ENCODE results near the gene CAMK2D.

Gene CAMK2D

DNA sequence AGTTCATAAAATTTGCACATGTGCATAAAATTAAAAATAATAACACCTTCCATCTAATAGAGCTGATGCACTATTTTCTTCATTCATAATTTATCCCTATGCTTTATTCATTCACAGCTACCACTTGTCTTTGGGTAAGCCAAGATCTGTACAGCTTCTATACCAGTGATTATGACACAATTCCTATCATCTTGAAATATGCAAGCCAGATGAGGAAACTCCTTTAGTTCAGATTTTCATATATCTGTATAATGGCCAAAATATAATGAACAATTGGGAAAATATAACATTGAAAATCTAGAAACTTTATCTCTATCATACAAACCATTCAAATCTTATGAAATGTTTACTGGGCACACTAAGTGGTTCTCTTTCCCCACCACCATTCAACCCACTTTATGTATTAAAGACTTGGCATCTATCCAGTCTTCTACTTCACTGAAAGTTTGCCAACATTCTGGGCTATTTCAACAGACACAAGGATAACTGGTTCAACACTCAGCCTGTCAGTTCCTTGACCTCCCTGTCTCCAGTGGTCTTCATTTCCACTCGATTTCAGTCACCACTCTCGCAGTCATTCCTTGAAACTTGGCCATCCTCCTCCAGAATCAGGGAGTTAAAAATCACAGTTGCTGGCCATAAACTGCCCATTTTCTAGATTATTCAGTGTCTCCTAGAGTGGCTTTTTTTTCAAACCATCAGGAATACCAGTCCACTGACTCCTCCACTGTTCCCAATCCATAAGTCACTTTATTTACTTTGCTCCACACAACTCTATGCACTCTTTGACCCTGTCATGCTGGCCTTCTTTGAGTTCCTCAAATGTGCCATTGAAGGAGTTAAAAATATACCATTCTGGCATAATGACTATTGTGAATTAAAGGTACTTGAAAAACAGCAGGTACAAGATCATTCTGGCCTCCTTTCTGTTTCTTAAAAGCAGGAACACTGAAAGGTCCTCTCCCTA, 85.5 kb downstream of the CAMK2D start:
- Histone ChIP-seq H3K9me3 (ENCODE audit: control insufficient read depth in 5 of 5, low read length in 5 of 5) (no peaks in the 10 kb centered on the region), H3K4me1 (ENCODE audit: control insufficient read depth in 5 of 5, insufficient read depth in 5 of 5, low read length in 5 of 5) (peaks cover 0 to 30% (median 19%) of the 10 kb centered on the region in 5 donors), H3K9ac (ENCODE audit: low read length in 5 of 5) (no peak overlapping the region), H3K36me3 (ENCODE audit: control insufficient read depth in 5 of 5, insufficient read depth in 5 of 5, low read length in 5 of 5) (peaks cover 0 to 3% (median 0%) of the 10 kb centered on the region in 5 donors), H3K27ac (ENCODE audit: low read depth, low read length) (no peak overlapping the region), H3K27me3 (ENCODE audit: control insufficient read depth in 5 of 5, insufficient read depth in 4 of 5, low read length in 5 of 5) (no peaks in the 10 kb centered on the region), H3K4me3 (ENCODE audit: low read depth in 1 of 5, low read length in 5 of 5) (no peak overlapping the region)

DNA sequence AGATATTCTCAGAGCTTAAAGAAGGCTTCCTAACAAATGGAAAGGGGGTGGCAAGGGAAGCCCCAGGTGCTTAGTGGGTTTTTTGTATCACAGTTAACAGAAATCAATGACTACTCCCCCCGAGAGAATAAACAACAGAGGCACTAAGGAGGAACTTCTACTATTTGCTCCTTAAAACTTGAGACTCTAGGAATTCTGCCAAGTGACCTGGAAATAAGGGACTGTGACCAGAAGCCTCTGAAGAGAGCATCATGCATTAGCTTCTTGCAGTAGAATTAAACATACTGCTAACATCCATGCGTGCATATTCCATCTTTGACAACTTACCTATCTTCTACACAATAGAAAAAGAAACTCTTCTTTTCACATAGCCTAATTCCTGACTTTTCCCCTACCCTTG, 86.8 kb downstream of the CAMK2D start:
- H3K4me1 ChIP-seq (ENCODE audit: control insufficient read depth in 5 of 5, insufficient read depth in 5 of 5, low read length in 5 of 5): peaks cover 0 to 30% (median 19%) of the 10 kb centered on the region in 5 donors

DNA sequence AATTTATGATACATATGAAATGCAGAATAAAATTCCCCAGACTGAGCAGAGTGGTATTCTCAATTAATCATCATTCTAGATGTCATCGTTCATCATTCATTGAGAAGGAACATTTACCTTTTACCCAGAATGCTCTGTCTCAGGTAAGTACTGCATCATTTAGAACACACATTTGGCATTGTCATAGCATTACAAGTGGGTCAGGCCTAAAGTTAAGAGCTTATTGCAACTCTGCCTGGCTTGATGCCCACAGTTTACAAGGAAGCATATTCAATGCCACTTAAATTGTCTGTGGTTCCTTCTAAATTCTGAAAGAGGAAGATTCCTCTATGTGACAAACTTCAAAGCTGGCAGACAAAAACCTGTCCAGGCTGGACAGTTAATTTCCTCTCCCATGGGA, 87.3 kb downstream of the CAMK2D start:
- Histone ChIP-seq H3K9me3 (ENCODE audit: control insufficient read depth in 5 of 5, low read length in 5 of 5) (no peaks in the 10 kb centered on the region), H3K27me3 (ENCODE audit: control insufficient read depth in 5 of 5, insufficient read depth in 4 of 5, low read length in 5 of 5) (no peaks in the 10 kb centered on the region), H3K4me3 (ENCODE audit: low read depth in 1 of 5, low read length in 5 of 5) (no peak overlapping the region), H3K27ac (ENCODE audit: low read depth, low read length) (no peak overlapping the region), H3K4me1 (ENCODE audit: control insufficient read depth in 5 of 5, insufficient read depth in 5 of 5, low read length in 5 of 5) (peaks cover 0 to 30% (median 19%) of the 10 kb centered on the region in 5 donors), H3K36me3 (ENCODE audit: control insufficient read depth in 5 of 5, insufficient read depth in 5 of 5, low read length in 5 of 5) (peaks cover 0 to 10% (median 0%) of the 10 kb centered on the region in 5 donors), H3K9ac (ENCODE audit: low read length in 5 of 5) (no peak overlapping the region)

More for the DNA sequence above, 86.8 kb downstream of the CAMK2D start:
- Histone ChIP-seq H3K9me3 (ENCODE audit: control insufficient read depth in 5 of 5, low read length in 5 of 5) (no peaks in the 10 kb centered on the region), H3K27me3 (ENCODE audit: control insufficient read depth in 5 of 5, insufficient read depth in 4 of 5, low read length in 5 of 5) (no peaks in the 10 kb centered on the region), H3K36me3 (ENCODE audit: control insufficient read depth in 5 of 5, insufficient read depth in 5 of 5, low read length in 5 of 5) (peaks cover 0 to 6% (median 0%) of the 10 kb centered on the region in 5 donors), H3K4me3 (ENCODE audit: low read depth in 1 of 5, low read length in 5 of 5) (no peak overlapping the region), H3K27ac (ENCODE audit: low read depth, low read length) (no peak overlapping the region), H3K9ac (ENCODE audit: low read length in 5 of 5) (no peak overlapping the region)

DNA sequence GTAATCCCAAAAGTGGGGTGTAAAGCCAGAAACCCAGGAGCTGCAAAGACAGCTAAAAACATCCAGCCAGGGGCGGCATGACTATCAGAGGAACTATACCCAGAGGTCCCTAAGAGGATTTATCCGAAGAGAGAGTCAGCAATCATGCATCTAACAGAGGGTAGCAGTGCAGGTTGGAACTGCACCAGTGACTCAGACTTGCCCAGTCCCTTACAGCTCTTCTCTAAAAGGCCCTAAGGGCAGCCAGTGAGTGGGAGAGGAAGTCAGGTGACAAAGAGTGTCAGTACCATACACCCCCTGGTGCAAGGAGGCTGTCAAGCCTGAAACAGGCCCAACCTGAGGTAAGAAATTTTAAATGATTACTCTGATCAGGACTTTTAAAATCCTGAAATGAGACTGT, 88.1 kb downstream of the CAMK2D start:
- Histone ChIP-seq H3K9me3 (ENCODE audit: control insufficient read depth in 5 of 5, low read length in 5 of 5) (no peaks in the 10 kb centered on the region), H3K9ac (ENCODE audit: low read length in 5 of 5) (no peak overlapping the region), H3K36me3 (ENCODE audit: control insufficient read depth in 5 of 5, insufficient read depth in 5 of 5, low read length in 5 of 5) (peaks cover 0 to 10% (median 0%) of the 10 kb centered on the region in 5 donors), H3K27me3 (ENCODE audit: control insufficient read depth in 5 of 5, insufficient read depth in 4 of 5, low read length in 5 of 5) (no peaks in the 10 kb centered on the region), H3K4me1 (ENCODE audit: control insufficient read depth in 5 of 5, insufficient read depth in 5 of 5, low read length in 5 of 5) (peaks cover 0 to 26% (median 18%) of the 10 kb centered on the region in 5 donors), H3K27ac (ENCODE audit: low read depth, low read length) (no peak overlapping the region), H3K4me3 (ENCODE audit: low read depth in 1 of 5, low read length in 5 of 5) (no peak overlapping the region)

DNA sequence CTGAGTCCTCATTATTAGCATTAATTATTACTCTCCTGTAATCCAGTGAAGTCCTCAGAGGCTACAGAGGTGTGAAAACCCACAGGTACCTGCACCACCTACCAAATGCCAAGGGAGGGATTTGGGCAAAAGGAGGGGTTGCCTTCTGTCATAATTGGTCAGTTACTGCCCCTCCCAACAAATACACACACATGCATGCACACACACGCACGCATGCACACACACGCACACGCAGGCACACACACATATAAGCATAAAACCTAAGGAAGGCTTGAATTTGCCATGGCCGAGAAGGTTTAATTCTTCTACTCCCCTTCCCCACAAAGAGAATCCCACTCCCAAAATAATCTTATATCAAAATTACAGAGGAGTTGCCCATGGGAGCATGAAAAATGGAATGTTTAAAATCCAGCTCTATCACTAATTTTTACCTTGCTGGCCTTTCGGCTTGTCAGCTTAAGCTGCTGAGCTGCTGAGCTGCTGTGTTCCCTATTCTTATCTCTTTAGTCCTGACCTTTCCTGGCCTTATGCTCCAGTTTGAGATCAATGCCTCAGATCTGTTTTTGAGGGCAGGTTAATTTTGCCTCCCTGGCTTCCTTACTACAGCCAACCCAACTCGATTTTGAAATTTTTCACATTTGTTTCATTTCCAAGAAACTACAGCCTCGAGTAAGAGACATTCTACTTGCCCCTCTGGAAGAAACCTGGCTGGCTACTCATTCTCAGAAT, 95.0 kb downstream of the CAMK2D start:
- Histone ChIP-seq H3K9ac (ENCODE audit: low read length in 5 of 5) (no peak overlapping the region), H3K4me1 (ENCODE audit: control insufficient read depth in 5 of 5, insufficient read depth in 5 of 5, low read length in 5 of 5) (peaks cover 0 to 9% (median 0%) of the 10 kb centered on the region in 5 donors), H3K27ac (ENCODE audit: low read depth, low read length) (no peak overlapping the region), H3K27me3 (ENCODE audit: control insufficient read depth in 5 of 5, insufficient read depth in 4 of 5, low read length in 5 of 5) (no peaks in the 10 kb centered on the region), H3K9me3 (ENCODE audit: control insufficient read depth in 5 of 5, low read length in 5 of 5) (no peaks in the 10 kb centered on the region), H3K36me3 (ENCODE audit: control insufficient read depth in 5 of 5, insufficient read depth in 5 of 5, low read length in 5 of 5) (peaks cover 0 to 10% (median 0%) of the 10 kb centered on the region in 5 donors), H3K4me3 (ENCODE audit: low read depth in 1 of 5, low read length in 5 of 5) (no peak overlapping the region)

DNA sequence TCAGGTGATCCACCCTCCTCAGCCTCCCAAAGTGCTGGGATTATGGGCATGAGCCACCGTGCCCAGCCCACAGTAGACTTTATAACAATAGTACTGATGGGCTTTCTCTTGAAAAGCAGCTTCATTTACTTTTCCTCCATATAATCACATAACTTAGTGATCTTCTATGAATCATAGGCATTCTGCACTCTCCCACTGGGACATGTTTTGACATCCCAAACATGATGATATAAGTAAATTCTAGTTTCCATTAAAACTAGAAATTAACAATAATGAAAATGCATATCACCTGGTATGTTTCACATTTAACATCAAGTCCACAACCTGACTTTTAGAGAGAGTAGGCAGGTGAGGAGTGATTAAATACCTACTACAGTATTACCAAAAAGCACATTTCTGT, 96.5 kb downstream of the CAMK2D start:
- peaks cover 0 to 9% (median 0%) of the 10 kb centered on the region in 5 donors for H3K4me1 ChIP-seq (ENCODE audit: control insufficient read depth in 5 of 5, insufficient read depth in 5 of 5, low read length in 5 of 5)
- H3K4me3 ChIP-seq (ENCODE audit: low read depth in 1 of 5, low read length in 5 of 5): no peak overlapping the region
- no peak overlapping the region for H3K27ac ChIP-seq (ENCODE audit: low read depth, low read length)
- H3K9ac ChIP-seq (ENCODE audit: low read length in 5 of 5): no peak overlapping the region
- no peaks in the 10 kb centered on the region for H3K27me3 ChIP-seq (ENCODE audit: control insufficient read depth in 5 of 5, insufficient read depth in 4 of 5, low read length in 5 of 5)
- H3K36me3 ChIP-seq (ENCODE audit: control insufficient read depth in 5 of 5, insufficient read depth in 5 of 5, low read length in 5 of 5): peaks cover 0 to 7% (median 0%) of the 10 kb centered on the region in 5 donors
- H3K9me3 ChIP-seq (ENCODE audit: control insufficient read depth in 5 of 5, low read length in 5 of 5): no peaks in the 10 kb centered on the region

DNA sequence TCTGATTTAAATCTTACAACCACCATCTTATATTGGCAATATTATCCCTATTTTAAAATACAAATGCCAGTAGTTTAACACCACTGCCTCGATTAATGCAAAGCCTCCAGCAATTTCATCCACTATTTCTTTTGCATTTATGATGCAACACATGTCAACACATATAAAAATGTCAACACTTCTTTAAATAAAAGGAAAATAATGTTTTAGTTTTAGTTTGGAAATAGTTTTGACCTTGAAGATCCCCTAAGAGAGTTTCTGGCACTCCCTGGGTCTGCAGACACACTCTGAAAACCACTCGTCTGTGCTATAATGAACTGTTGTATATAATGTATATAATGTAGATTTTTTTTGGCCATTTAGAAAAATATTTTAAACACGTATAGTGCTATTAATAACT, 99.0 kb downstream of the CAMK2D start:
- Histone ChIP-seq H3K27ac (ENCODE audit: low read depth, low read length) (no peak overlapping the region), H3K9me3 (ENCODE audit: control insufficient read depth in 5 of 5, low read length in 5 of 5) (no peaks in the 10 kb centered on the region), H3K9ac (ENCODE audit: low read length in 5 of 5) (no peak overlapping the region), H3K36me3 (ENCODE audit: control insufficient read depth in 5 of 5, insufficient read depth in 5 of 5, low read length in 5 of 5) (peaks cover 0 to 2% (median 0%) of the 10 kb centered on the region in 5 donors), H3K27me3 (ENCODE audit: control insufficient read depth in 5 of 5, insufficient read depth in 4 of 5, low read length in 5 of 5) (no peaks in the 10 kb centered on the region), H3K4me1 (ENCODE audit: control insufficient read depth in 5 of 5, insufficient read depth in 5 of 5, low read length in 5 of 5) (peaks cover 0 to 14% (median 9%) of the 10 kb centered on the region in 5 donors), H3K4me3 (ENCODE audit: low read depth in 1 of 5, low read length in 5 of 5) (no peak overlapping the region)

DNA sequence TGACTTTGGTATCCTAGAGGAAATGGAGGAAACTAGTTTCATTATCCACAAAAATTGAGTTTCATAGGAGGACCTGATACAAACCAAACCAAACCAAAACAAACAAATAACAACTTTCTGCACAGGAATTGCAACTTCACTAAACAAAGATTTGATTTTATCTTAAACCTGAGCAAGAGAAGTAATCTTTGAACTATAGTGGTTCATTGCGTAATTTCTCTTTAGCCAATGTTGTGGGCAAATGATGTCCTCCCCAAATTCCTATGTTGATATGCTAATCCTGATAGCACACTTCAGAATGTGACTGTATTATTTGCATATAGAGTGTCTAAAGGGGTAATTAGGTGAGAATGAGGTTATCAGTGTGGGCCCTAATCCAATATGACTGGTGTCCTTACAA, 102.4 kb downstream of the CAMK2D start:
- Histone ChIP-seq H3K4me1 (ENCODE audit: control insufficient read depth in 5 of 5, insufficient read depth in 5 of 5, low read length in 5 of 5) (peaks cover 0 to 13% (median 10%) of the 10 kb centered on the region in 5 donors), H3K9me3 (ENCODE audit: control insufficient read depth in 5 of 5, low read length in 5 of 5) (no peaks in the 10 kb centered on the region), H3K27me3 (ENCODE audit: control insufficient read depth in 5 of 5, insufficient read depth in 4 of 5, low read length in 5 of 5) (no peaks in the 10 kb centered on the region), H3K9ac (ENCODE audit: low read length in 5 of 5) (no peak overlapping the region), H3K36me3 (ENCODE audit: control insufficient read depth in 5 of 5, insufficient read depth in 5 of 5, low read length in 5 of 5) (peaks cover 0 to 4% (median 0%) of the 10 kb centered on the region in 5 donors), H3K4me3 (ENCODE audit: low read depth in 1 of 5, low read length in 5 of 5) (no peak overlapping the region), H3K27ac (ENCODE audit: low read depth, low read length) (no peak overlapping the region)

DNA sequence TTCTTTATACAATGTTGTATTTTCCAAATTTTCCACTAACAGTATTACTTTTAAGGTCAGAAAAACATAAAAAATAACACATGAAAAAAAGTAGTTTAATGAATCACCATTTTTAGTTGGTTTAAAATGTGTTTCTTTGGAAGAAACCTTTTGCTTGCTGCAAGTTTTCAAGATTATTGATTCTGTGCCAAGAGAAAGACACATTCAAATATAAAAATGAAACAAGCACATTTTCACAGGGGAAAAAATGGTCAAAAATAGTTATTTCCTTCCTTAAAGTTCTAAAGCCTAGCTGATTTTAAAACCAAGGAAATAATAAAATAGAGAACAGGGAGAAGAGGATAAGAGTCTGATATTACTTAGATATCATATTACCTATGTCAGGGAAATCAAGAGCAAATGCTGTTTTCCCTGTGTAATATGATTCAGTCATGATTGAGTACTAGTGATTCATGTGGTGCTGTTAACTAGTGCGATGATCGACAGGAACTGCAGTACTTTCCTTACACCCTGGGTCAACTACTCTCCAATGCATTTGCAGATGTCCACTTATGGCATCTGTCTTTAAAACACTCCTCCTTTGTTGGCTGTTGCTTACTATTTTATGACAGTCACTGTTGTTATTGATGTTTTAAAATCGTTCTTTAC, 103.8 kb downstream of the CAMK2D start:
- Histone ChIP-seq H3K4me3 (ENCODE audit: low read depth in 1 of 5, low read length in 5 of 5) (no peak overlapping the region), H3K27me3 (ENCODE audit: control insufficient read depth in 5 of 5, insufficient read depth in 4 of 5, low read length in 5 of 5) (no peaks in the 10 kb centered on the region), H3K36me3 (ENCODE audit: control insufficient read depth in 5 of 5, insufficient read depth in 5 of 5, low read length in 5 of 5) (peaks cover 0 to 4% (median 0%) of the 10 kb centered on the region in 5 donors), H3K27ac (ENCODE audit: low read depth, low read length) (no peak overlapping the region), H3K4me1 (ENCODE audit: control insufficient read depth in 5 of 5, insufficient read depth in 5 of 5, low read length in 5 of 5) (peaks cover 0 to 14% (median 10%) of the 10 kb centered on the region in 5 donors), H3K9me3 (ENCODE audit: control insufficient read depth in 5 of 5, low read length in 5 of 5) (no peaks in the 10 kb centered on the region), H3K9ac (ENCODE audit: low read length in 5 of 5) (no peak overlapping the region)
